ENCODE measurements around the gene NTM.

NTM gene

DNA sequence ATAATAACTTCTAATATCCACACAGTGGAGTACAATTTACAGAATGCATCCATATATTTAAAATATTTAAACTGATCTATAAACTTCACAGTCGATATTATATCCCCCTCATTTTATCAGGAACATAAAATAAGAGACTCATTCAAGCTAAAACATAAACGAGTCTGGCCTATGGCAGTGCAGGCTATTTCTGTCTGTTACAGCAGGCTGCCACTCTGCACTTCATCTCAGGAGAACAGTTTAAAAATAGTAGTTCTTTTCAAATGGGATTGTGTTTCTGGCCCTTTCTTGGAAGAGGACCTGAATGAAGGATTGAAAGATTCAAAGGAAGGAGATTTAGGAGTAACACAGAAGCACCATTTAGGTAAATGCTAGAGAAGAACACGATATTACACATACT lies 915.7 kb downstream of the NTM start:
- TF ChIP-seq, protein P1, sequence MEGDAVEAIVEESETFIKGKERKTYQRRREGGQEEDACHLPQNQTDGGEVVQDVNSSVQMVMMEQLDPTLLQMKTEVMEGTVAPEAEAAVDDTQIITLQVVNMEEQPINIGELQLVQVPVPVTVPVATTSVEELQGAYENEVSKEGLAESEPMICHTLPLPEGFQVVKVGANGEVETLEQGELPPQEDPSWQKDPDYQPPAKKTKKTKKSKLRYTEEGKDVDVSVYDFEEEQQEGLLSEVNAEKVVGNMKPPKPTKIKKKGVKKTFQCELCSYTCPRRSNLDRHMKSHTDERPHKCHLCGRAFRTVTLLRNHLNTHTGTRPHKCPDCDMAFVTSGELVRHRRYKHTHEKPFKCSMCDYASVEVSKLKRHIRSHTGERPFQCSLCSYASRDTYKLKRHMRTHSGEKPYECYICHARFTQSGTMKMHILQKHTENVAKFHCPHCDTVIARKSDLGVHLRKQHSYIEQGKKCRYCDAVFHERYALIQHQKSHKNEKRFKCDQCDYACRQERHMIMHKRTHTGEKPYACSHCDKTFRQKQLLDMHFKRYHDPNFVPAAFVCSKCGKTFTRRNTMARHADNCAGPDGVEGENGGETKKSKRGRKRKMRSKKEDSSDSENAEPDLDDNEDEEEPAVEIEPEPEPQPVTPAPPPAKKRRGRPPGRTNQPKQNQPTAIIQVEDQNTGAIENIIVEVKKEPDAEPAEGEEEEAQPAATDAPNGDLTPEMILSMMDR (conservative IDR thresholded peaks at IDR 0.05; ENCODE audit: low read depth, low read length) = no peak
- no peak for DNase-seq (ENCODE audit: low read depth)
- H3K4me3 ChIP-seq (ENCODE audit: low read length) = no peak overlapping the region

DNA sequence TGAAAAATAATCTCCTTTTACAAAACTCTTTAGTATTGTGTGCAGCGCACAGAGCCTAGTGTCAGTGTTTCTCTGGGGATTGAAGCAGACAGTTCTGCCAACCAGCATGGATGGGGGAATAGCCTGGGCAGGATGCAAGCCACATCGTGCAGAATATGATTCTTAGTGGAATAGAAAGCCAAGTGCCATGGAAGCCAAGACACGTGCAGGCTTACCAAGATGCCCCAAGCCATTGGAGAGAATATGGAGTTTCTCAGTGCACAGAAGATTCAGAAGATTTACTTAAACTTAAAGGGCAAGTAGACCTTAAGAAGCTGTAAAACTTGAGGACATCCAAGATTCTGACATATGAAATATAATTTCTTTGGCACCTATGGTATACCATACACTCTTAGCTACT lies 917.6 kb downstream of the NTM start:
- no peak overlapping the region for H3K4me3 ChIP-seq (ENCODE audit: low read length)
- DNase-seq (ENCODE audit: low read depth) = no peak
- TF ChIP-seq, protein P1 (conservative IDR thresholded peaks at IDR 0.05; ENCODE audit: low read depth, low read length) = no peak

DNA sequence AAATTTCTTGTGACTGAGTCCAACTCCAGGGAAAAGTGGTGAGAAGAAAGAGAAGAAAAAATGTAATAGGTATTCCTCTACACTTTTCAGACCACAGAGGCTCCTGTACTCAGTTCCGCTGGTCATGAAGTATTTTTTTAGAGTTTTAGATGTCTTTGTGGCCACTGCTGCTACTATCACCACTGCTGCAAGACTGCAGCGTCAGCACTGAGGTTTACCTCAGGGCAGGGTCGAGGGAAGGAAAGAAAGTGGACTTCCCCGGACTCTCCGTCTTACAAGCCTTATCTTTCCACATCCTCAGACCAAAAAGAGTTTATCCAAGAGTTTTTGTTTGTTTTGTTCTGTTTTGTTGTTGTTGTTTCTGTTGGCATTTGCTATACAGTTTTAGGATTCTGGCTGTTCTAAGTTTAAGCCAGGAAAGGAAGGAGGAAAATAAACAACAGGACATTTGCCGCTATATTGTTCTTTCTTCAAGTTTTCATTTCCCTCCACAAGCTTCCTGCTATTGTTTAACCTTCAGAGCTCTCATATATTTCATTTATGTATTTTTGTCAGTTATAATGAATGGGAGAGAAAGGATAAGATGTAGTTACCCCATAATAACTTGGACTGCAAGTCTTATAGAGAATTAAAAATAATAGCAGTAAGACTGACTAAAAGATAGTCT lies 919.3 kb downstream of the NTM start:
- DNase-seq (ENCODE audit: low read depth) = no peak
- no peak overlapping the region for H3K4me3 ChIP-seq (ENCODE audit: low read length)
- TF ChIP-seq, protein P1 (conservative IDR thresholded peaks at IDR 0.05; ENCODE audit: low read depth, low read length) = no peak

DNA sequence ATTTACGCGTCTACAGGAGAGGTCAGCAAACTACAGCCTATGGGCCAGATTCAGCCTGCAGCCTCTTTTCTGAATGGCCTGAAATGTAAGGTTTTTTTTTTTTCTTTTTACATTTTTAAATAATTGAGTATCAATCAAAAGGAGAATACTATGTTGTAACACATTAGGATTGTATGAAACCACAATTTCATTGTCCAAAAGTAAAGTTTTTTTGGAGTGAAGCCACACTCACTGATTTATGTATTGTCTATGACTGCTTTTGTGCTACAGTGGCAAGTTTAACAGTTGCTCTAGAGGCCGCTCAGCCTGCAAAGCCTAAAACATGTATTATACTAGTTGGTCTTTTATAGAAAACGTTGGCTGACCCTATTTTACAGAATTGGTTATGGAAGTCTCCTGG lies 923.2 kb downstream of the NTM start:
- DNase-seq (ENCODE audit: low read depth) = no peak
- H3K4me3 ChIP-seq (ENCODE audit: low read length) = no peak overlapping the region
- TF ChIP-seq, protein P1 (conservative IDR thresholded peaks at IDR 0.05; ENCODE audit: low read depth, low read length) = no peak

DNA sequence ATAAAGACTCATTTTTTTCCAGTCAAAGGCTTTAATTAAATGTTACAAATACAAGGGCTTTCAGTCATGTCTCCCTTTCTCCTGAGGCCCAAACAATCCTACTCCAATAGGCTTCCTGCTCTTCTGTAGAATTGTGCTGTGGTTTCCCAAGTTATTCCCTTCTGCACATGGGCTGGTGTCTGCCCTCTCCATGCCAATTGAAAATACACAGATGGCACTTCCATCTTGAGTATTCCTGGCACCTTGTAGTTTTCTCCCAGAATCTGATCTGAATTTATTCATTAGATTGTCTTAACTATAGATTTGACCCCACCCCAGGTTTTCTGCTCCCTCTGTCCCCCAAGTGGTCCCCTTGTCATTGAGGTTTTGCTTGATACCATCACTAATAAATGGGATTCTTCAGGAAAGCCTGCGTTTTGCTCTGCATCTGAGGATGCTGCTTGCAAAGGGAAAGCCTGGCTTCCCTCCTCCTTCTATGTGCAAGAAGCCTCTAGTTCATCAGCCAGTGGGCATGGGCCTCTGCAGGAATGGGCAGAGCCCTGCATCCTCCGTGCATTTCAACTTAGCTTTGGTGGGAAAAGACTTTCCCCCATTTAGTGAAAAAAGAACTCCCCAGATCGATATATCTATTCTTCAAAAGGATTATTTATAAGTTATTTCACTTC lies 926.7 kb downstream of the NTM start:
- no peak for DNase-seq (ENCODE audit: low read depth)
- no peak overlapping the region for H3K4me3 ChIP-seq (ENCODE audit: low read length)

DNA sequence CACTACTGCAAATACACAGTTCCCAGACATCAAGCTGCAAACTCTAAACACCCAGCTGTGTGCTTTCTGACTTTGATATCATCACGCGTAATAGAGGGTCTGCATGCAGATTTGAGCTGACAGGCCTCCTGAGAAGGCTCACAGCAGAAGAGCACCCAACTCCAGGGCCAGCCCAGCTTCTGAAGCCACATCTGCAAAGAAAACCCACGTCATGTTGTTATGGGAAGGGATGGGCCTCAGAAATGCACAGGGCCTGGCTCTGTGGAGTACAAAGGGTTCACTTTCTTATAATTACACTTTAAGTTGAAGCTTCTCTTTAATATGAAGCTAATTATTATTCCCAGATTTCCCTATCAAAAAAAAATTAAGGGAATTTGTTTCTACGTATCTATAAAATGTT lies 927.9 kb downstream of the NTM start:
- TF ChIP-seq, protein P1 (conservative IDR thresholded peaks at IDR 0.05; ENCODE audit: low read depth, low read length) = no peak
- DNase-seq (ENCODE audit: low read depth) = no peak
- no peak overlapping the region for H3K4me3 ChIP-seq (ENCODE audit: low read length)

More for the DNA sequence above, 926.7 kb downstream of the NTM start:
- TF ChIP-seq, protein P1 (conservative IDR thresholded peaks at IDR 0.05; ENCODE audit: low read depth, low read length) = no peak

DNA sequence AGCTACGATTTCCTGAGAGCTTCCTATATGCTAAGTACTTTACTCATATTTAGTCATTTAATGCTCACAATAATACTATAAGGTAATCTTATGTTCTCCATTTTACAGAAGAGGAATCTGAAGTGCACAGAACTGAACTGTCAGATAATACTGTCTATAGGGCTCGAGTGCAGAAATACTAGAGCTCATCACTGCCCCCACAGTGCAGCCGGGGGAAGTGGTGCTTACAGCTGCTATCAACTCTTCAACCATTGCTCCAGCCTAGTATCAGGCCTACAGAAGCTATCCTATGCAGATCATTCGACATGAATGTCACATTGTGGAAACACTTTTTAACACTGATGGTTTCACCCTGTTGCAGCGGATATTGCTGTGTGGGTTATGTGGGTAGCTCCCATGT lies 929.9 kb downstream of the NTM start:
- TF ChIP-seq, protein P1 (conservative IDR thresholded peaks at IDR 0.05; ENCODE audit: low read depth, low read length) = peak; percentile 47
- no peak overlapping the region for H3K4me3 ChIP-seq (ENCODE audit: low read length)
- DNase-seq (ENCODE audit: low read depth) = no peak
